Transverse colon (tissue), 4 donors: ENCODE data around the gene PLCH1. TPM values are rescaled to one million over a fixed set of nuclear protein-coding genes. Genes with fewer than 3 reads are reported as not detected.

Experiments used
- DNase-seq: peaks from one replicate; pipeline ENCODE4 v3.0.0-alpha.2; 2019
- H3K27ac ChIP-seq, 4 donors: fragments of 200-600 bp; sonication (generic); 2 replicates each; pipeline ENCODE4 v1.5.1; 2016 to 2018; ENCODE audit warnings: inconsistent platforms in 4 of 4
- H3K27me3 ChIP-seq: fragments of 200-600 bp; sonication (generic); 2 replicates; pipeline ENCODE4 v1.5.1; 2017; ENCODE audit warnings: inconsistent platforms
- H3K36me3 ChIP-seq, 4 donors: fragments of 200-600 bp; sonication (generic); 2 replicates each; pipeline ENCODE4 v1.5.1; 2017 to 2019; ENCODE audit warnings: inconsistent platforms in 4 of 4
- H3K4me1 ChIP-seq, 4 donors: fragments of 200-600 bp; sonication (generic); 2 replicates each; pipeline ENCODE4 v1.5.1; 2017 to 2020; ENCODE audit warnings: inconsistent platforms in 4 of 4
- H3K4me3 ChIP-seq, 4 donors: fragments of 200-600 bp; sonication (generic); 1 replicate in 1 of 4; 2 replicates in 3 of 4; pipeline versions ENCODE4 v1.5.1 to v1.6.1; 2017 to 2019; ENCODE audit warnings: inconsistent platforms in 4 of 4
- H3K9me3 ChIP-seq, 2 donors: fragments of 200-600 bp; sonication (generic); 2 replicates each; pipeline ENCODE4 v1.5.1; 2017 to 2019; ENCODE audit warnings: inconsistent platforms in 2 of 2
- CTCF ChIP-seq, 5 experiments: fragments of 200-600 bp in 3 of 5; fragments of 450-650 bp in 2 of 5; sonication (generic) in 3 of 5; IDR thresholded peaks; 1 replicate in 2 of 5; 2 replicates in 3 of 5; pipeline ENCODE4 v1.5.1; 2016 to 2017; ENCODE audit warnings: antibody characterized with exemption in 5 of 5, inconsistent platforms in 3 of 5, mild to moderate bottlenecking in 2 of 5, moderate library complexity in 1 of 5
- EP300 ChIP-seq: sonication (generic); formaldehyde crosslinking; IDR thresholded peaks from one replicate; pipeline ENCODE4 v1.6.1; 2017; ENCODE audit warnings: antibody characterized with exemption, low read depth
- POLR2A ChIP-seq: fragments of 450-650 bp; IDR thresholded peaks from one replicate; pipeline ENCODE4 v1.6.1; 2016; ENCODE audit warnings: antibody characterized with exemption, mild to moderate bottlenecking, moderate library complexity
- POLR2AphosphoS5 ChIP-seq, 3 donors: sonication (generic); formaldehyde crosslinking; IDR thresholded peaks; one replicate each; pipeline ENCODE4 v1.6.1; 2016; ENCODE audit warnings: antibody characterized with exemption in 3 of 3
- WGBS, 2 donors: methylation state at CpG; one replicate each; pipeline ENCODE4 v1.1.5; 2018; ENCODE audit warnings: low coverage in 1 of 2; 5-methylcytosine and 5-hydroxymethylcytosine counted together
- in situ Hi-C, 4 donors: fragments of 200-750 bp; cut with MboI; loops; one replicate each; pipeline versions ENCODE4 v1.15.0 to v1.15.1; 2017; ENCODE audit warnings: low sequenced_read_pairs in 3 of 4, low pct_ligation_motif_present in 1 of 4, low pct_unique_long_range_greater_than_20kb in 1 of 4
- intact Hi-C: fragments of 100-400 bp; cut with DNase I; formaldehyde crosslinking; loops from one replicate; pipeline ENCODE4 v1.15.1; 2023; ENCODE audit warnings: low total_unique reads
- total RNA-seq, 4 donors: library from RNA; depleted of rRNA; stranded (reverse); fragments of >200 nt; gene quantifications; one replicate each; pipeline ENCODE4 v1.1.0, GENCODE V29; 2016

PLCH1 gene
- total RNA-seq, 4 donors from 2014 or later = 8.2 to 33.4 (median 8.5) TPM

- no peak for DNase-seq
- no peaks in the 10 kb centered on the region for H3K27me3 ChIP-seq
- intact Hi-C loops = no loop called here
- 92 to 100% methylated on average over 1 to 3 of the region's 3 CpGs for WGBS, 2 donors
- no peak overlapping the region for H3K27ac ChIP-seq
- no peaks in the 10 kb centered on the region for H3K9me3 ChIP-seq
- no peak overlapping the region for H3K4me3 ChIP-seq
- TF ChIP-seq EP300 (no peak), POLR2A (no peak), POLR2AphosphoS5 (IDR thresholded peaks at IDR 0.05) (no peak), CTCF (IDR thresholded peaks at IDR 0.05) (no peak)
- in situ Hi-C loops = no loop called here
- no peaks in the 10 kb centered on the region for H3K36me3 ChIP-seq
- H3K4me1 ChIP-seq = no peaks in the 10 kb centered on the region
Observed at GRCh38 chr3:155407971-155408370, 336.9 kb downstream of the PLCH1 start.

- TF ChIP-seq POLR2A = no peak
- no peak for TF ChIP-seq POLR2AphosphoS5 (IDR thresholded peaks at IDR 0.05)
- no peak for TF ChIP-seq CTCF (IDR thresholded peaks at IDR 0.05)
- TF ChIP-seq EP300 = no peak
- H3K4me3 ChIP-seq = no peak overlapping the region
- in situ Hi-C loops (no loop called here), intact Hi-C loops (no loop called here)
- H3K27me3 ChIP-seq = no peaks in the 10 kb centered on the region
- no peaks in the 10 kb centered on the region for H3K36me3 ChIP-seq
- DNase-seq = no peak
- no peaks in the 10 kb centered on the region for H3K4me1 ChIP-seq
- no peak overlapping the region for H3K27ac ChIP-seq
- no peaks in the 10 kb centered on the region for H3K9me3 ChIP-seq
- 83 to 84% methylated on average over 1 of the region's 1 CpG for WGBS, 2 donors
Observed at GRCh38 chr3:155407331-155407730, 337.5 kb downstream of the PLCH1 start.

- H3K4me3 ChIP-seq = no peak overlapping the region
- no peaks in the 10 kb centered on the region for H3K9me3 ChIP-seq
- no peak overlapping the region for H3K27ac ChIP-seq
- no peak for DNase-seq
- TF ChIP-seq POLR2AphosphoS5 (IDR thresholded peaks at IDR 0.05) (no peak), POLR2A (no peak), CTCF (IDR thresholded peaks at IDR 0.05) (no peak), EP300 (no peak)
- 60% methylated on average over 1 of the region's 1 CpG; no CpG with 5 or more reads in 1 of the 2 donors for WGBS, 2 donors
- H3K36me3 ChIP-seq = no peaks in the 10 kb centered on the region
- no peaks in the 10 kb centered on the region for H3K27me3 ChIP-seq
- in situ Hi-C loops (no loop called here), intact Hi-C loops (no loop called here)
- H3K4me1 ChIP-seq = no peaks in the 10 kb centered on the region
Observed at GRCh38 chr3:155404486-155404885, 340.4 kb downstream of the PLCH1 start.

- Histone ChIP-seq H3K9me3 (no peaks in the 10 kb centered on the region), H3K36me3 (no peaks in the 10 kb centered on the region), H3K4me3 (no peak overlapping the region), H3K4me1 (no peaks in the 10 kb centered on the region), H3K27ac (no peak overlapping the region), H3K27me3 (no peaks in the 10 kb centered on the region)
- in situ Hi-C loops = no loop called here
- no peak for DNase-seq
- intact Hi-C loops = no loop called here
- TF ChIP-seq CTCF (IDR thresholded peaks at IDR 0.05) = no peak
- TF ChIP-seq POLR2A = no peak
- TF ChIP-seq POLR2AphosphoS5 (IDR thresholded peaks at IDR 0.05) = no peak
- no peak for TF ChIP-seq EP300
Observed at GRCh38 chr3:155402656-155403055, 342.2 kb downstream of the PLCH1 start.
